HG03457 (cell line): ENCODE data around the gene ZBTB21.

Experiments used
- ATAC-seq: cut with Tn5 transposase; IDR thresholded peaks from one replicate; pipeline ENCODE4 v1.9.1; 2021; ENCODE audit warnings: moderate number of reproducible peaks; ENCODE audit not compliant: unreplicated experiment

ZBTB21 gene

DNA sequence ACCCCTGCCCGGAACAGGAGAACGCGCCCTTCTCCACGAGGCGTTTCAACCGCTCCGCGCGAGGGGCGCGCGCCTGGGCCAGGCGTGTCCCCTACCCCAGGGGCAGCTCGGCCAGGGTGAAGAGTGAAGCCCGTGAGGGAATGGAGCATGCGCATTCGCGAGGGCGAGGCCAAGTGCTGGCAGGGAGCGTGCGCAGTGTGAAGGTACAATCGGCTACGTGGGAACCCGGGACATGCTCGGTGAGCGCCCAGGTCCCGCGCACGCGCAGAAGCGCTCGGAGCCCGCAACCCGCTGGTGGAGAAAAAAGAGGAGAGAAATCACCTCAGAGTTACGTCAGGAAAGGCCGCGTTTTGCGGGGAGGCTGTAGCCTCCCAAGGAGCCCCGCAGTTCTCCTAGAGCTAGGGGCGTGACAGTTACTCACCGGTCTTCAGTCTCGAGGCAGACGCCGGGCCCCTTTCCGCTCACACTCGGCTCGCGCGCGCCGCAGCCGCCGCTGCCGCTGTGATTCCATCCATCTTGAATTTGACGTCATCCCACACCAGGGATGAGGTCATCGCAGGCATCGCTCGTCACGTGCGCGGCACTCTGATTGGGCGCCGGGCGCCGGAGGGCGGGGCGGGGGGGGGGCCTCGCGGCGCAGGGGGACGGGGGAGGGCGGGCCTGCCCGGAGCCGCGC, at the start of gene ZBTB21:
ZBTB21 (minus strand) TSS at position 530 of the 676 bp plus-strand sequence. CDS start 16,265 bp downstream, outside the sequence.
- peak; percentile 61 for ATAC-seq

- no peak for ATAC-seq
Observed at GRCh38 chr21:42059721-42060120, 49.6 kb upstream of the ZBTB21 start.

DNA sequence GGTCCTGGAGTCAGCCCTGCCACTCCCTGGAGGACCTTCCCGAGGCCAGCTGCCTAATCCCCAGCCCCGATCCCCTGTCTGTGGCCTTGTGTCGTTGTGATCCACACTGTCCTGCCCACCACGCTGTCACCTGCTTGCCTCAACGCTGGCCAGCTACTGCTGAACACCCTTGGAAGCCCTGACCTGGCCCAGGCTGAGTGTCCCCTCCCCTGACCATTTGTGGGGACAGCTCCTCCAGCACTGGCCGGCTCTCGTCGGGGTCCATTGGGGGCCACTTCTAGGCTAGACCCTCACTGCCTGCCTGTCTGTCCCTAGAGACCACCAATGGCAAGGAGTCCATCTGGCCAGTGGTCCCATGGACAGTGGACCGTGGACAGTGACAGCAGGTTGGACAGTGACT, 49.0 kb upstream of the ZBTB21 start:
- ATAC-seq: no peak

GRCh38 chr21:42058631-42059111, 48.5 kb upstream of the ZBTB21 start:
- ATAC-seq: no peak

GRCh38 chr21:42057851-42058437, 47.8 kb upstream of the ZBTB21 start:
- no peak for ATAC-seq

DNA sequence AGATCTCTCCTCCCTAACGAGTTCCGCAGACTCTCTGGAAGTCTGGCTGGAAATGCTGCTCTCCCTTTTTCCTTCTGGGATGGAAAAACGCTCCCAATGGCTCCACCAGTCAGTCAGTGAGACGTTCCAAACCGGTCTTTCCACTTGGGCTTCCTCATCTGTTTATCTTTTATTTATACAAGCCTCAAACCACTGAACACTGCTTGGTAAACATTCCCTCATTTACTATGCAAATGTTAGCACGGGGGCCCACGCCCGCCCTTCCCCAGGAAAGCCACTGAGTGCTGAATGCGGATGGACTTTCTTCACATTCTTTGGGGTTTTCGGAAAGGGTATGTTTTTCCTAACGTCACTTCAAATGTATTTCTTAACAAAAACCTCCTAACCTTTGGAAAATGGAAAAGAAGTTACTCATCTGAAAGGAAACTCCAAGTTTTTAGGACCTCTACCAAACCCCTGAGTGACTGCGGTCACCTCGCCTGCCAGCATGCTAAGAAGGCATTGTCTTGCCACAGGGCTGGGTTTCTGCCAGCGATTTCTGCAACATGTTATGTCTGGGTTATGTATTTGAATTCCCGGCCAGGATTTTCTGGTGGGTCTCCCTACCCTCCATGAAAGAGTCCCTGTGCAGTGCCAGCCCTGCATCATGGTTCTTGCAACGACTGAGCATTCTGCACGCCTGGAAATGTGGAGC, 47.0 kb upstream of the ZBTB21 start:
- no peak for ATAC-seq

- no peak for ATAC-seq
Observed at GRCh38 chr21:42056468-42056867, 46.3 kb upstream of the ZBTB21 start.

GRCh38 chr21:42055425-42055824, 45.3 kb upstream of the ZBTB21 start:
- ATAC-seq: no peak

GRCh38 chr21:42051788-42052187, 41.6 kb upstream of the ZBTB21 start:
- no peak for ATAC-seq

GRCh38 chr21:42049578-42050430, 39.6 kb upstream of the ZBTB21 start:
- no peak for ATAC-seq

- ATAC-seq: no peak
Observed at GRCh38 chr21:42048870-42049577, 38.9 kb upstream of the ZBTB21 start.

GRCh38 chr21:42047821-42048613, 37.9 kb upstream of the ZBTB21 start:
- no peak for ATAC-seq

- no peak for ATAC-seq
Observed at GRCh38 chr21:42044871-42045495, 34.8 kb upstream of the ZBTB21 start.

- no peak for ATAC-seq
Observed at GRCh38 chr21:42043961-42044360, 33.8 kb upstream of the ZBTB21 start.

- no peak for ATAC-seq
Observed at GRCh38 chr21:42043201-42043895, 33.2 kb upstream of the ZBTB21 start.

DNA sequence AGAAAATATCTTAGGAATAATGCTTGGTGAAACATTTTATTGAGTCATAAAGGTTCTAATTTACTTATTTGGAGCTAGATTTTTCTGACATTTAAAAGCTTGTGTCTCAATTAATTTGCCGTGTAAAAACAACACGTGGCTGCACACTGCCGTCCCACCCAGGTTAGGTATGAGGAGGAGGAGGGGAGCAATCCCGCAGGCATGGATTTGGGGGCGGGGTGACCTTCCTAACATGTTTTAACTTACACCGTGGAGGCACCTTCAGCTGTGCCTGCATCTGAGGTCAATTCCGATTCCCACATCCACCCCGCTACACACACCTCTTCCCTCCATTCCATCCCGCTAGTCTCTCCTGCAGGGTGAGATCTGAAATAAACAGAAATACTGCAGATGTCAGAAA, 32.5 kb upstream of the ZBTB21 start:
- ATAC-seq: no peak

- no peak for ATAC-seq
Observed at GRCh38 chr21:42041711-42042110, 31.6 kb upstream of the ZBTB21 start.

- no peak for ATAC-seq
Observed at GRCh38 chr21:42041246-42041645, 31.1 kb upstream of the ZBTB21 start.
